ENCODE measurements around the gene TFPI. TPM values are rescaled to one million over a fixed set of nuclear protein-coding genes. Genes with fewer than 3 reads are reported as not detected.

Gene TFPI
- total RNA-seq, 1 experiment from 2014 or later: 29.1 TPM

- no peaks in the 10 kb centered on the region for H3K79me2 ChIP-seq (ENCODE audit: insufficient read depth, low read length)
- peaks cover 3% of the 10 kb centered on the region; the same call in 1 of the 2 replicates for H3K9me2 ChIP-seq (ENCODE audit: insufficient read depth)
- POLR2A ChIA-PET: interaction anchor here (1.5 kb wide), 1 partner anchor 11 kb away, joined by 3 read pairs; no protein-coding TSS in a partner anchor
- H3K9ac ChIP-seq (ENCODE audit: low read length): no peak overlapping the region
- intact Hi-C loops (cut with micrococcal nuclease): no loop called here
- no peak overlapping the region for H3K27ac ChIP-seq (ENCODE audit: low read depth, low read length)
- no peaks in the 10 kb centered on the region for H3K27me3 ChIP-seq (ENCODE audit: insufficient read depth, low read length)
- H4K20me1 ChIP-seq (ENCODE audit: insufficient read depth): no peaks in the 10 kb centered on the region
- no peaks in the 10 kb centered on the region for H3K9me3 ChIP-seq (ENCODE audit: control insufficient read depth in 1 of 2, insufficient read depth in 1 of 2, low read depth in 1 of 2, low read length in 2 of 2)
- no peak overlapping the region for H3K4me2 ChIP-seq (ENCODE audit: low read length)
- no peaks in the 10 kb centered on the region for H3K36me3 ChIP-seq (ENCODE audit: control insufficient read depth in 1 of 2, insufficient read depth in 2 of 2, low read length in 2 of 2)
- DNase-seq (ENCODE audit: low read depth, low spot score) (no peak), ATAC-seq (no peak)
- RAD21 ChIA-PET (ENCODE audit: low non-redundant PET in 1 of 2, low total read pairs in 2 of 2, uncharacterized antibody in 2 of 2, unreplicated experiment in 2 of 2): no interaction called here
- H2AFZ ChIP-seq (ENCODE audit: low read depth, low read length, poor library complexity, severe bottlenecking): no peak overlapping the region
- TF ChIP-seq EZH2 (IDR thresholded peaks at IDR 0.05): no peak
- TF ChIP-seq YY1 (IDR thresholded peaks at IDR 0.05; ENCODE audit: extremely low read depth, insufficient replicate concordance, low read depth, low read length): no peak
- no peak for TF ChIP-seq JUND (IDR thresholded peaks at IDR 0.05)
- TF ChIP-seq ATF3 (IDR thresholded peaks at IDR 0.05): no peak
- no peak for TF ChIP-seq EZH2phosphoT487 (IDR thresholded peaks at IDR 0.05; ENCODE audit: borderline replicate concordance)
- BruUV-seq (replicated peaks): no TSS peak
- CTCF ChIA-PET: no interaction called here
- no peaks in the 10 kb centered on the region for H3K4me1 ChIP-seq (ENCODE audit: control insufficient read depth in 1 of 2, insufficient read depth in 2 of 2, low read length in 2 of 2)
- no peak overlapping the region for H3K4me3 ChIP-seq (replicated peaks in 1 of 2; ENCODE audit: low read depth in 1 of 2, low read length in 2 of 2)
Observed at GRCh38 chr2:187529248-187529976, 24.8 kb downstream of the TFPI start.

GRCh38 chr2:187528042-187528441 lies 26.2 kb downstream of the TFPI start:
- H3K4me3 ChIP-seq (replicated peaks in 1 of 2; ENCODE audit: low read depth in 1 of 2, low read length in 2 of 2): no peak overlapping the region
- H4K20me1 ChIP-seq (ENCODE audit: insufficient read depth): no peaks in the 10 kb centered on the region
- POLR2A ChIA-PET: interaction anchor here (1.0 kb wide), 1 partner anchor 12 kb away, joined by 3 read pairs; no protein-coding TSS in a partner anchor
- CTCF ChIA-PET: no interaction called here
- no peaks in the 10 kb centered on the region for H3K27me3 ChIP-seq (ENCODE audit: insufficient read depth, low read length)
- H3K4me1 ChIP-seq (ENCODE audit: control insufficient read depth in 1 of 2, insufficient read depth in 2 of 2, low read length in 2 of 2): no peaks in the 10 kb centered on the region
- no peak overlapping the region for H3K27ac ChIP-seq (ENCODE audit: low read depth, low read length)
- ATAC-seq (no peak), DNase-seq (ENCODE audit: low read depth, low spot score) (no peak)
- no peaks in the 10 kb centered on the region for H3K79me2 ChIP-seq (ENCODE audit: insufficient read depth, low read length)
- no peak overlapping the region for H3K9ac ChIP-seq (ENCODE audit: low read length)
- no TSS peak for BruUV-seq (replicated peaks)
- H3K4me2 ChIP-seq (ENCODE audit: low read length): no peak overlapping the region
- intact Hi-C loops (cut with micrococcal nuclease): no loop called here
- H3K36me3 ChIP-seq (ENCODE audit: control insufficient read depth in 1 of 2, insufficient read depth in 2 of 2, low read length in 2 of 2): no peaks in the 10 kb centered on the region
- no peaks in the 10 kb centered on the region for H3K9me3 ChIP-seq (ENCODE audit: control insufficient read depth in 1 of 2, insufficient read depth in 1 of 2, low read depth in 1 of 2, low read length in 2 of 2)
- peaks cover 3% of the 10 kb centered on the region; the same call in 1 of the 2 replicates for H3K9me2 ChIP-seq (ENCODE audit: insufficient read depth)
- no peak overlapping the region for H2AFZ ChIP-seq (ENCODE audit: low read depth, low read length, poor library complexity, severe bottlenecking)
- RAD21 ChIA-PET (ENCODE audit: low non-redundant PET in 1 of 2, low total read pairs in 2 of 2, uncharacterized antibody in 2 of 2, unreplicated experiment in 2 of 2): no interaction called here
- TF ChIP-seq YY1 (IDR thresholded peaks at IDR 0.05; ENCODE audit: extremely low read depth, insufficient replicate concordance, low read depth, low read length): no peak
- TF ChIP-seq SIN3A (IDR thresholded peaks at IDR 0.05; ENCODE audit: low read depth): no peak
- TF ChIP-seq, protein P1, sequence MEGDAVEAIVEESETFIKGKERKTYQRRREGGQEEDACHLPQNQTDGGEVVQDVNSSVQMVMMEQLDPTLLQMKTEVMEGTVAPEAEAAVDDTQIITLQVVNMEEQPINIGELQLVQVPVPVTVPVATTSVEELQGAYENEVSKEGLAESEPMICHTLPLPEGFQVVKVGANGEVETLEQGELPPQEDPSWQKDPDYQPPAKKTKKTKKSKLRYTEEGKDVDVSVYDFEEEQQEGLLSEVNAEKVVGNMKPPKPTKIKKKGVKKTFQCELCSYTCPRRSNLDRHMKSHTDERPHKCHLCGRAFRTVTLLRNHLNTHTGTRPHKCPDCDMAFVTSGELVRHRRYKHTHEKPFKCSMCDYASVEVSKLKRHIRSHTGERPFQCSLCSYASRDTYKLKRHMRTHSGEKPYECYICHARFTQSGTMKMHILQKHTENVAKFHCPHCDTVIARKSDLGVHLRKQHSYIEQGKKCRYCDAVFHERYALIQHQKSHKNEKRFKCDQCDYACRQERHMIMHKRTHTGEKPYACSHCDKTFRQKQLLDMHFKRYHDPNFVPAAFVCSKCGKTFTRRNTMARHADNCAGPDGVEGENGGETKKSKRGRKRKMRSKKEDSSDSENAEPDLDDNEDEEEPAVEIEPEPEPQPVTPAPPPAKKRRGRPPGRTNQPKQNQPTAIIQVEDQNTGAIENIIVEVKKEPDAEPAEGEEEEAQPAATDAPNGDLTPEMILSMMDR (IDR thresholded peaks at IDR 0.05 in 2 of 3, conservative IDR thresholded peaks at IDR 0.05 in 1 of 3; ENCODE audit: borderline replicate concordance in 1 of 3, insufficient read depth in 1 of 3, low read depth in 2 of 3, low read length in 2 of 3): no peak
- no peak for TF ChIP-seq ATF3 (IDR thresholded peaks at IDR 0.05)
- TF ChIP-seq ZFX (IDR thresholded peaks at IDR 0.05): no peak
- no peak for TF ChIP-seq MAX (IDR thresholded peaks at IDR 0.05)
- no peak for TF ChIP-seq REST (IDR thresholded peaks at IDR 0.05; ENCODE audit: low read depth)
- no peak for TF ChIP-seq SP1 (IDR thresholded peaks at IDR 0.05; ENCODE audit: low read depth)
- TF ChIP-seq POLR2AphosphoS5 (IDR thresholded peaks at IDR 0.05; ENCODE audit: low read depth, low read length): no peak

Data from HCT116 (cell line).